ENCODE data around the gene MAP3K5. TPM values are rescaled to one million over a fixed set of nuclear protein-coding genes. Genes with fewer than 3 reads are reported as not detected.

MAP3K5 gene
- total RNA-seq, 2 experiments from 2014 or later: 23.4 to 24.0 TPM

DNA sequence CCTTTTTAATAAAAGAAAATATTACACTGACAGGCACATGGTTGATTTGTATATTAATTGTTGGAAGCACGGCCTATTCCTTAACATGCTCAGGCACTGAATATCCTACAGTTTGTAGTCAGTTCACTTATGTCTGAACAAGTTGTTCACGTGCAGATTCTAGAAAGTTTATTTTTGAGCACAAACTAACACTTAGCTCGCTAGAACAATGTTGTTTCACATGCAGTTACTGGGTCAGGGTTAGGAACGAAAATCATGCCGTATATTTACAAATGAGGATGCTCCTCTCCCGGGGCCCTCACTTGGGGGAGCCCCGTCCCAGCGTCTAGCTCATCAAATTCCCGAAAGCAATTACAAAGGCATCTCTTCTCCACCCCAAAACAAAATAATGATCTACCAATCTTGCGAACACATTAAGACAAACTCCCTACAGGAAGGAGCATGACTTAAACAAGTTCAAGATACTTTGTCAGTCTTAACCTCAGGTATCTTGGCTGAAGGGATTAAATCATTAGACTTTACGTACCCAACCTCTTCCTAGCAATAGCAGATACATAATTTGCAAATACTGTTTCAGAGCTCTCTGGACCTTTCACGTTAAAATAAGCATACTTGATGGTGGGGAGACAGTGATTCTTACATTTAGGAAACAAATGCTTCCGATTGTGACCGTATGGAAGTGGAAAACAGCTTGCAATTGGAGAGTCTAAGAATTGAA, 243.5 kb downstream of the MAP3K5 start:
- Mint-ChIP-seq H3K27me3 (peaks cover 71% of the 10 kb centered on the region), H3K4me1 (peaks cover 11% of the 10 kb centered on the region), H3K36me3 (ENCODE audit: low read depth) (no peaks in the 10 kb centered on the region), H3K9me3 (no peaks in the 10 kb centered on the region), H3K27ac (no peak overlapping the region), H3K4me3 (peak overlapping the region; percentile 56)
- DNase-seq: no peak
- ChIA-PET CTCF (no interaction called here), POLR2A (no interaction called here)

DNA sequence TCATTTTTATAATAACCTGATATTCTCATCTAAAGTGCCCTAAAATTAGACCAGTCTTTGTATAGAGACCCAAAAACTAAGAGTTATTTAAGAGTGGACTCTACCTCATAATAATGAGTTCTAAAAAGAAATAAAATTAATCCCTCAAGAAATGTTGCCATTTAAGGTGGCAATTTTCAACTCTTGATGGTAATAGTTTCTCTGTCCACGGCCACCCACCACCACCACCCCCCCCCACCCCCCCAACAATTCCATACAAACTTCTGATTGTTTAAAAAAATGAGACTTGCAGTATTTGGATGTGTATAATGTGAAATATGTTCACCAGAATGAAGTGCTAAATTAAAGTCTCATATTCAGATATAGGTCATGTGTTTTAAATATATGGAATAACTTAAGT, 244.4 kb downstream of the MAP3K5 start:
- peaks cover 75% of the 10 kb centered on the region for H3K27me3 Mint-ChIP-seq
- peaks cover 11% of the 10 kb centered on the region for H3K4me1 Mint-ChIP-seq
- H3K4me3 Mint-ChIP-seq: no peak overlapping the region
- ChIA-PET POLR2A (no interaction called here), CTCF (no interaction called here)
- H3K27ac Mint-ChIP-seq: no peak overlapping the region
- H3K9me3 Mint-ChIP-seq: no peaks in the 10 kb centered on the region
- no peak for DNase-seq
- H3K36me3 Mint-ChIP-seq (ENCODE audit: low read depth): no peaks in the 10 kb centered on the region

DNA sequence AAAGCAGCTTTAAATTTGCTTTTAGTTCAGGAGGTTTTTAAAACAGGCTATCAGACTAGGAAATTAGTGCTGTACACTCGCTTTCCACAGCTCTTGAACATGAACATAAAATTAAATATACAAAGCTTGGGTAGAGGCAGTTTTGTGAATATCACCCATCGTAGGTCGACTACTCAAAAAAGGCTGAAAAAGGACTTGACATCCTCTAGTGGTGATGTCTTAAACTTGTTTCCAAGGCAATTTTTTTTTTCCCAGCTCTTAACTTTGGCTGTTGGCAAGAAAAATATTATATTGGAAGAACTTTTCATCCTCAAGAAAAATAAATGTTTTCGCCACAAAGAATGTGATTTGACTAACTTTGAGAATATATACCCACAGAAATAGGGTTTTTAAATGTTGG, 244.9 kb downstream of the MAP3K5 start:
- peaks cover 11% of the 10 kb centered on the region for H3K4me1 Mint-ChIP-seq
- H3K27ac Mint-ChIP-seq: no peak overlapping the region
- DNase-seq: no peak
- no peak overlapping the region for H3K4me3 Mint-ChIP-seq
- peaks cover 71% of the 10 kb centered on the region for H3K27me3 Mint-ChIP-seq
- no peaks in the 10 kb centered on the region for H3K9me3 Mint-ChIP-seq
- ChIA-PET POLR2A (no interaction called here), CTCF (no interaction called here)
- H3K36me3 Mint-ChIP-seq (ENCODE audit: low read depth): no peaks in the 10 kb centered on the region

DNA sequence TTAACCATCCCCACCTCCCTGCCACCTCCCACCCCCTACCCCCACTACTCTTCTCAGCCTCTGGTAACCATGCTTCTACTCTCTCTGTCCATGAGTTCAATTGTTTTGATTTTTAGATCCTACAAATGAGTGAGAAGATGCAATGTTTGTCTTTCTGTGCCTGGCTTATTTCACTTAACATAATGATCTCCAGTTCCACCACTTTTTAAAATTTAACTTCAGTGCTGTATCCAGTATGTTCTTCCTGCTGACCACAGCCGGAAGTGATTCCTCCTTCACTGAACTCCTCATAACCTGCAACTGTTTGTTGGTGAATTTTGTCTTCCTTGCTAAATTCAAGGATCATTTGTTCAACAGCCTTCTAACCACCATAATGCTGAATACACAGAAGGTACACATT, 245.9 kb downstream of the MAP3K5 start:
- ChIA-PET POLR2A (no interaction called here), CTCF (no interaction called here)
- DNase-seq: no peak
- peaks cover 8% of the 10 kb centered on the region for H3K4me1 Mint-ChIP-seq
- H3K9me3 Mint-ChIP-seq: no peaks in the 10 kb centered on the region
- no peak overlapping the region for H3K4me3 Mint-ChIP-seq
- no peaks in the 10 kb centered on the region for H3K36me3 Mint-ChIP-seq (ENCODE audit: low read depth)
- peaks cover 62% of the 10 kb centered on the region for H3K27me3 Mint-ChIP-seq
- H3K27ac Mint-ChIP-seq: no peak overlapping the region

DNA sequence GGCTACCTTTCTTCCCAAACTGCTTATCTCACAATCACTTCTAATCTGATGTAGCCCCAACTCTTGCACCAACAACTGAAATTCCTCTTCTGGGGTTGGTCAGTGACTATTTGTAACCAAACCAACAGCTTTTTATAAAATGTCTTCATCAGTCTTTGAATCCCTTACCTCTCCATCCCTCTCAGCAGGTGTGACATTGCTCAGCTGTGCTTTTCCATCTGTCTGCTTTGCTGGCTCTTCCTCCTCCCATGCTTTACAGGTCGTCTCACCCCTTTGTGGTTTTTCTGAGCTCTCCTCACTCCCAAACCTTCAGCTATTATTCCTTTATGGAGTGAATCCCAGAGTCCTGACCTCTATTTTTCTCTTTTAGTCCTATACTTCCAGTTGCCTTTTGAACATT, 248.0 kb downstream of the MAP3K5 start:
- peaks cover 57% of the 10 kb centered on the region for H3K27me3 Mint-ChIP-seq
- no peak overlapping the region for H3K4me3 Mint-ChIP-seq
- POLR2A ChIA-PET: no interaction called here
- H3K4me1 Mint-ChIP-seq: peaks cover 3% of the 10 kb centered on the region
- no peak overlapping the region for H3K27ac Mint-ChIP-seq
- H3K36me3 Mint-ChIP-seq (ENCODE audit: low read depth): no peaks in the 10 kb centered on the region
- CTCF ChIA-PET: no interaction called here
- no peak for DNase-seq
- H3K9me3 Mint-ChIP-seq: no peaks in the 10 kb centered on the region

DNA sequence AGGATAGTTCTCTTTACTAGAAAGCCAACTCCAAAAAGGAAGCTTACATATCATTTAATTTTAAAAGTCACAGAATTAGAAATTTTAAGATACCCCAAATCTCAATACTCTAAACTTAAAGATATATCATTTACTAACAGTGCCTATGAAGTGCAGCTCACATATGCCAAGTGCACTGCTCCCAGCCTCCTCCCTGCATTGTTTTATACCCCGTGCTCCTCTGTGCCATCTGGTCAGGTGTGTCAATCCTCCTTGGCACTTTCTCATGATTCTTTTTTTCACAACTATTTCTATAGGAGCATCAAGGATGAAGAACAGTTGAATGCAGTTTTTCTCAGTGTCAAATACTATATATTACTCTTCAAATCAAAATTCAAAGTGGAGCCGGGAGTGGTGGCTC, 250.9 kb downstream of the MAP3K5 start:
- H3K27ac Mint-ChIP-seq: no peak overlapping the region
- ChIA-PET POLR2A (no interaction called here), CTCF (interaction anchor here (1.4 kb wide), 1 partner anchor 11 kb away, joined by 4 read pairs; no protein-coding TSS in a partner anchor)
- H3K27me3 Mint-ChIP-seq: peaks cover 32% of the 10 kb centered on the region
- no peaks in the 10 kb centered on the region for H3K36me3 Mint-ChIP-seq (ENCODE audit: low read depth)
- no peaks in the 10 kb centered on the region for H3K9me3 Mint-ChIP-seq
- DNase-seq: no peak
- H3K4me3 Mint-ChIP-seq: no peak overlapping the region
- H3K4me1 Mint-ChIP-seq: no peaks in the 10 kb centered on the region

DNA sequence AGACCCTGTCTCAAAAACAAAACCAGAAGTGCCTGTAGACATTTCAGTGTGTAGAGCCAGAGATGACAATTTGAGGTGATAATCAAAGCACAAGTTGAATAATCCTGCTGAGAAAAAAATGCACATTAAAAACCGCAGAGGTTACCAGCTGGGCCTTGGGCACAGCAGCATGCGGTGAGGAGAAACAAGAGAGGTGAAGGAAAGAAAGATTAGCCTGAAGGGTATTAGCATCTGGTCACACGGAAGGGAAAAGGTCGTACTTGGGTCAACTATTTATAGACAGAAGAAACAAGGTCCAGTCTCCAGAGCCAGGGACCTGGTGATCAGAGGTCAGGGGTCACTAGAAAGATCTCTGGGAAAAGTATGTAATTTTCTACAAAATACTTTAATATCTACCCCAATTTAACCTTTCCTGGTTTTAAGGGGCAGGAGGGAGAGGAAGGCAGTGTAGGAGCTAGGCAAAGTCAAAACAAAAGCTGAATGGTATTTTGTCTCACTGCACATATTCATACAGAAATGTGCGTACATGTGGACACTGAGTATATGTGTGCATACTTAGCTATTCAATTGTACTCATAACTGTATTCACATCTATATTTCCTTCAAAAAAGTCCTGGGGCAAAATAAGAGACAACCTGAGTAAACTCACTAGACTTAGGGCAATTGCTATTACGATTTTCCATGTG, 252.2 kb downstream of the MAP3K5 start:
- Mint-ChIP-seq H3K27ac (no peak overlapping the region), H3K9me3 (no peaks in the 10 kb centered on the region), H3K4me3 (no peak overlapping the region), H3K36me3 (ENCODE audit: low read depth) (no peaks in the 10 kb centered on the region), H3K4me1 (peaks cover 3% of the 10 kb centered on the region), H3K27me3 (peaks cover 22% of the 10 kb centered on the region)
- DNase-seq: no peak
- POLR2A ChIA-PET: no interaction called here
- CTCF ChIA-PET: interaction anchor here (0.5 to 0.8 kb wide), 2 partner anchors 34 to 88 kb away, joined by 3 read pairs; no protein-coding TSS in a partner anchor

DNA sequence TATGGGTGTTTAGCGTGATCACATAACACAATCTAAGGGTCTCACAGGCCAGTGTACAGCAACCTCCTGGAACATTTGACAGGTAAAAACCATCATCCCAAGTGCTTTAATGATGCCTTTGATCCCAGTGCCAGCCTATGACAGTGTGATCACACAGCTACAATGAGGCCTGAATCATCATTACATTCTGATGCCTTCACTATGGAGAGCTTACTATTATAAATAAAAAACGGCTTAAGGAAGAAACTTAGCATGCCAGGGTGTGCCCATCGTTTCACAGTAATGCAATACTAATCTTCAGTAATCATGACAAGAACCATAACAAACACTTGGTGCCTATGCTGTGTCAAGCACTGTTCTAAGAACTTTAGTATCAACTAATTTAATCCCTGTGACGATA, 253.4 kb downstream of the MAP3K5 start:
- H3K4me3 Mint-ChIP-seq: no peak overlapping the region
- H3K4me1 Mint-ChIP-seq: peaks cover 4% of the 10 kb centered on the region
- no peaks in the 10 kb centered on the region for H3K9me3 Mint-ChIP-seq
- H3K27me3 Mint-ChIP-seq: peaks cover 17% of the 10 kb centered on the region
- POLR2A ChIA-PET: no interaction called here
- no peaks in the 10 kb centered on the region for H3K36me3 Mint-ChIP-seq (ENCODE audit: low read depth)
- DNase-seq: no peak
- CTCF ChIA-PET: no interaction called here
- no peak overlapping the region for H3K27ac Mint-ChIP-seq

DNA sequence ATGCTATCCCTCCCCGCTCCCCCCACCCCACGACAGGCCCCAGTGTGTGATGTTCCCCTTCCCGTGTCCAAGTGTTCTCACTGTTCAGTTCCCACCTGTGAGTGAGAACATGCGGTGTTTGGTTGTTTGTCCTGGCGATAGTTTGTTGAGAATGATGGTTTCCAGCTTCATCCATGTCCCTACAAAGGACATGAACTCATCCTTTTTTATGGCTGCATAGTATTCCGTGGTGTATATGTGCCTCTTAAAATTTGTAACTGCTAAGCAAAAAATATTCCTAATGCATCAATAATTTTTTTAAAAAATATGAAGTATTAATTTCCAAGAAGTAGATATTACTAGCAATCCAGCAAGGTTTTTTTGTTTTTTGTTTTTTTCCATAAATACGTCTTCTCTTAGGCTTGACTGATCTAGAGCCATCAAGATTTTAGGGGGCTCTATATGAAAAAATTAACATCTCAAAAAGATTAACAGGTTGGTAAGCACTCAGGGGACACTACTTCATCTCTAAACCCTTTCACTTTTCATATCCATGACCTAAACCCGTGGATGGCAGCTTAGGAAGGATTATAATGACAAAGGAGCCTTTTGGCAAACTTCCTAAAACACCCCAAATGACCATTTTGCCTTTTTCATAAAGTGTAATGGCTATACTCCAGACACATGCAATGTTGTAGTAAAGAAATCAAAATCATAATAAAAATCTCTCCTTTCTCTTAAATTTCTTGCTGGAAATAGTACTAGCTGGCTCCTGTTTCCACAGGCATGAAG, 256.2 kb downstream of the MAP3K5 start:
- POLR2A ChIA-PET: no interaction called here
- Mint-ChIP-seq H3K27ac (no peak overlapping the region), H3K36me3 (ENCODE audit: low read depth) (no peaks in the 10 kb centered on the region), H3K4me1 (peaks cover 4% of the 10 kb centered on the region), H3K9me3 (no peaks in the 10 kb centered on the region), H3K27me3 (peaks cover 13% of the 10 kb centered on the region), H3K4me3 (no peak overlapping the region)
- CTCF ChIA-PET: no interaction called here
- DNase-seq: no peak

DNA sequence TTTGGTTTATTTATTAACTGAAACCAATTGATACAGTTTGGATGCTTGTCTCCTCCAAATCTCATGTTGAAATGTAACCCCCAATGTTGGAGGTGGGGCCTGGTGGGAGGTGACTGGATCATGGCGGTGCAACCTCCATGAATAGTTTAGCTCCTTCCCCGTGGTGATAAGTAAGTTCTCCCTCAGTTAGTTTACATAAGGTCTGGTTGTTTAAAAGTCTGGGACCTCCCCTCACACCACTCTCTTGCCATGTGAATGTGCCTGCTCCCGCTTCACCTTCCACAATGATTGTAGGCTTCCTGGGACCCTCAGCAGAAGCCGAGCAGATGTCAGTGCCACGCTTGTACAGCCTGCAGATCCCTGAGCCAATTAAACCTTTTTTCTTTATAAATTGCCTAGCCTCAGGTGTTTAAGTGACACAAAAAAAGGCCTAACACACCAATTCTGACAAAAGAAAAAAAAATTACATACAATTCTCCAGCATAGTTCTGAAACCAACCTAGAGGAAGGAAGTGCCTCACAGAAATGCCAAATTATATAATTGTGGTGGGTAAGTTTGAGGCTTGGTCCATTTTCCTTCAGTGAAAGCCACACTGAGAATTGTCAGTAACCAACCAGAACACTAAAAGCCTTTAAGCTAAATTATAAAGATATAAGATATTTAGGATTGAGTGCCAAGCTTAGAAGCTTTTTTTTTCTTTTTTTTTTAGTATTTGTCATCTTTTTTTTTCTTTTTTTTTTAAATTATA, 257.1 kb downstream of the MAP3K5 start:
- no peak overlapping the region for H3K4me3 Mint-ChIP-seq
- POLR2A ChIA-PET: no interaction called here

DNA sequence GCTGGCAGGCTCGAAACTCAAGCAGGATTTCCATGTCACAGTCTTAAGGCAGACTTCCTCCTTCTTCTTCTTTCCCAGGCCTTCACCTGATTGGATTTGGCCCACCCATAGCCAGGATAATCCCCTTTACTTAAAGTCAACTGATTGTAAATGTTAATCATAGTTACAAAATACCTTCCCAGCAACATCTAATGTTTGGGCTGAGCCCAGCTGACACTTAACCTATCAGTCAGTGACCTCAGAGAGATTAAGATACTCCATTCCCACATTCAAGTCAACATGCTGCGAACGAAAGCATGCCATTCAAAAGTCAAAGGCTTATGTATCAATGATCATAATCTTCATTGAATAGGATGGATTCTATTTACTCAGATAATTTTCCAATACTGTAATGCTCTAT, 258.0 kb downstream of the MAP3K5 start:
- peaks cover 9% of the 10 kb centered on the region for H3K27me3 Mint-ChIP-seq

More for the DNA sequence above, 257.1 kb downstream of the MAP3K5 start:
- H3K27ac Mint-ChIP-seq: no peak overlapping the region
- peaks cover 9% of the 10 kb centered on the region for H3K27me3 Mint-ChIP-seq
- H3K36me3 Mint-ChIP-seq (ENCODE audit: low read depth): no peaks in the 10 kb centered on the region
- H3K9me3 Mint-ChIP-seq: no peaks in the 10 kb centered on the region
- peaks cover 4% of the 10 kb centered on the region for H3K4me1 Mint-ChIP-seq
- no peak for DNase-seq
- CTCF ChIA-PET: interaction anchor here (0.6 kb wide), 1 partner anchor 1514 kb away, joined by 3 read pairs; no protein-coding TSS in a partner anchor

DNA sequence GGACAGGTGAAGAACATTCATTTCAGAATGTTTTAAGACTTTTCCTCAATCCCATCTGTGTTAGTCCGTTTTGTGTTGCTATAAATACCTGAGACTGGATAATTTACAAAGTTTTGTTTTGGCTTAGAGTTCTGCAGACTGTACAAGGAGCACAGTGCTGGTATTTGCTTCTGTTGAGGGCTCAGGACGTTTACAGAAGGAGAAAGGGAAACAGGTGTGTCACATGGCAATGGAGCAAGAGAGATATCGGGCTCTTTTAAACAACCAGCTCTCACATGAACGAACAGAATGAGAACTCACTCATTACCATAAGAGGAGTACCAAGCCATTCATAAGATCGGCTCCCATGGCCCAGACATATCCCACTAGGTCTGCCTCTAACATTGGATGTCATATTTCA, 258.8 kb downstream of the MAP3K5 start:
- POLR2A ChIA-PET: no interaction called here
- H3K36me3 Mint-ChIP-seq (ENCODE audit: low read depth): no peaks in the 10 kb centered on the region

More for the DNA sequence above, 258.0 kb downstream of the MAP3K5 start:
- no peaks in the 10 kb centered on the region for H3K36me3 Mint-ChIP-seq (ENCODE audit: low read depth)
- POLR2A ChIA-PET: no interaction called here
- CTCF ChIA-PET: no interaction called here
- H3K4me1 Mint-ChIP-seq: peaks cover 4% of the 10 kb centered on the region
- H3K27ac Mint-ChIP-seq: no peak overlapping the region
- no peak overlapping the region for H3K4me3 Mint-ChIP-seq
- H3K9me3 Mint-ChIP-seq: no peaks in the 10 kb centered on the region
- no peak for DNase-seq

More for the DNA sequence above, 258.8 kb downstream of the MAP3K5 start:
- H3K4me1 Mint-ChIP-seq: peaks cover 4% of the 10 kb centered on the region
- H3K4me3 Mint-ChIP-seq: no peak overlapping the region
- H3K27me3 Mint-ChIP-seq: peaks cover 9% of the 10 kb centered on the region
- no peaks in the 10 kb centered on the region for H3K9me3 Mint-ChIP-seq
- no peak overlapping the region for H3K27ac Mint-ChIP-seq
- CTCF ChIA-PET: no interaction called here
- no peak for DNase-seq

All from activated CD4-positive, alpha-beta T cell treated with anti-CD3 and anti-CD28 coated beads, Interleukin-2, amount 10 ng/mL, durations not matched to agents 7 days and 5 days (primary cell).